ENCODE measurements around the gene AATK. TPM values are rescaled to one million over a fixed set of nuclear protein-coding genes. Genes with fewer than 3 reads are reported as not detected.

The AATK gene
- total and polyA plus RNA-seq, 8 donors = 13.3 to 48.5 (median 19.4) TPM

- Histone ChIP-seq H3K4me1 (no peaks in the 10 kb centered on the region), H3K27ac (no peak overlapping the region), H3K4me3 (no peak overlapping the region), H3K9me3 (no peaks in the 10 kb centered on the region), H3K36me3 (peaks cover 0 to 16% of the 10 kb centered on the region in 2 donors), H3K27me3 (no peaks in the 10 kb centered on the region)
- ATAC-seq (no peak), DNase-seq (no peak)
- intact Hi-C loops (cut with DNase I) = no loop called here
- TF ChIP-seq CTCF (IDR thresholded peaks at IDR 0.05) = no peak
Observed at GRCh38 chr17:81206166-81206565, 40.1 kb upstream of the AATK start.

GRCh38 chr17:81204578-81204977, 38.6 kb upstream of the AATK start:
- no peak for DNase-seq
- H3K27me3 ChIP-seq = no peaks in the 10 kb centered on the region
- ATAC-seq = no peak
- intact Hi-C loops (cut with DNase I) = no loop called here
- H3K4me3 ChIP-seq = no peak overlapping the region
- peaks cover 0 to 12% of the 10 kb centered on the region in 2 donors for H3K4me1 ChIP-seq
- H3K9me3 ChIP-seq = no peaks in the 10 kb centered on the region
- peaks cover 0 to 17% of the 10 kb centered on the region in 2 donors for H3K36me3 ChIP-seq
- H3K27ac ChIP-seq = no peak overlapping the region
- TF ChIP-seq CTCF (IDR thresholded peaks at IDR 0.05) = no peak

DNA sequence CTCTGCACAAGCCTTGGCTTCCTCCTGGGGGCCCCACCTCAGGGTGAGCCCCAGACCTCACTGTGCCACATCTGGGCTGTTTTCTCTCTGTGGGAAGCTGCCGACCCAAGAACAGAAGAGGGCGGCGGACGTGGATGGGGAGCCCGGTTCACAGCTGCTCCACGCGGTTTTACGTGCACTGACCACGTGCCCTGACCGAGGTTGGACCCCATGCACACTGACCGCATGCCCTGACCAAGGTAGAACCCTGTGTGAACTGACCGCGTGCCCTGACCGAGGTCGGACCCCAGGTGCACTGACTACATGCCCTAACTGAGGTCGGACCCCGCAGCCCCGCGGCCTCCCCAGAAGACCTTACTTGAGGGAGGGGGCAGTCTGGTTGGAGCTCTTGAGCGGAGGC, 37.1 kb upstream of the AATK start:
- Histone ChIP-seq H3K4me1 (peaks cover 0 to 19% of the 10 kb centered on the region in 2 donors), H3K27me3 (no peaks in the 10 kb centered on the region), H3K36me3 (peaks cover 0 to 29% of the 10 kb centered on the region in 2 donors), H3K4me3 (no peak overlapping the region), H3K27ac (no peak overlapping the region), H3K9me3 (no peaks in the 10 kb centered on the region)
- no peak for TF ChIP-seq CTCF (IDR thresholded peaks at IDR 0.05)
- intact Hi-C loops (cut with DNase I) = no loop called here
- ATAC-seq = no peak
- no peak for DNase-seq

DNA sequence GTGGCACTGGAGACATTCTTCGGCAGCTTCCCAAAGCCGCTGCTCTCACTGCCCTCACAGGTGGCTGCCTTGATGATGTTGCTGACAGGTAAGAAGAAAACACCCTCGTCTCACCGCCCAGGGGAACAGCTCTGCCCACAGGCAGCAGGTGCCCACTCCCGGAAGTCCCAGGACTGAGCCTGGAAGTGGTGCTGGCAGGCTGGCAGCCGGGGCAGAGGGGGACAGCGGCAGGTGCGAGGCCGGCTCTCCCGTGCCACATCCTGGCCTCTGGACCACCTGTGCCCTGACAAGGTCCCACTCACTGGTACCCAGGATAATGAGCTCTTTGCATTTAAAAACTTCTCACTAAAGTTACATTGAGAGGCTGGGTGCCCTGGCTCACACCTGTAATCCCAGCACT, 36.3 kb upstream of the AATK start:
- TF ChIP-seq CTCF (IDR thresholded peaks at IDR 0.05) = no peak
- Histone ChIP-seq H3K27ac (no peak overlapping the region), H3K4me3 (no peak overlapping the region), H3K36me3 (peaks cover 0 to 35% of the 10 kb centered on the region in 2 donors), H3K4me1 (peaks cover 0 to 19% of the 10 kb centered on the region in 2 donors), H3K27me3 (no peaks in the 10 kb centered on the region), H3K9me3 (no peaks in the 10 kb centered on the region)
- ATAC-seq (no peak), DNase-seq (no peak)
- intact Hi-C loops (cut with DNase I) = no loop called here

DNA sequence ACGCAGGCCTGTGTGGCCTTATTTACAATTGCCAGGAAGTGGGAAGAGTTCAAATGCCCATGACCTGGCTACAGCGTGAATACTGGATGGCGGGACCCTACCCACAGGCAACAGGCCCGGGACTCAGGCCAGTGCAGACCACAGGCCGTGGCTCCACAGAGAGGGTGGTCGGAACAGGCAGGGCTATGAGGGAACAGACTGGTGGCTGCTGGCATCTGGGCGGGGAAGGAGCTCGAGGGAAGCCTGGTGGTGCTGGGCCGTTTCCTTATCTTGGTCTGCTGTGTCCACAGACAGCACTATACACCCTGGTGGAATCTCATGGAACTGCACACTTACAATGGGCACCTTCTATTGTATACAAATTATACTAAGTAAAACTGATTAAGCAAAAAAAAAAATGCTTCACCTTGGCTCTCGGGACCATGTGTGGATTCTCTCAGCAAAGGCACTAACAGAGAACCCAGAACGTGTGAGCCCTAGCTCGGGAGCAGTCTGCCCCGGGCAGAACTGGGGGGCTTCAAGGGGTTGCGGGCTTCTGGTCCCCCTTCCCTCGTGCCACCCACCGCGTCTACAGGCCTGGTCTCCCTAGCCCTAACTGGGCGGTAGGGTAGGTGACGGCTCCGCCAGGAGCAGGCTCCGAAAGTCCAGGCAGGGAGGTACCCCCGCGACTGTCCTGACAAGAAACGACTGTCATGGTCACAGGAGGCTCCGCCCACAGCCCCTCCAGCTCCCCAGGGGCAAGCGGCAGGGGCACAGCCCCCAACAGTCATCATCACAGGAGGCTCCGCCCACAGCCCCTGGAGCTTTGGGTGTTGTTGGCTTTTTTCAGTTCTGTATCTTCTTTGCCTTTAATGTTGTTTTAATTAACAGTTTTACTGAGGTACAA, 34.9 kb upstream of the AATK start:
- TF ChIP-seq CTCF (IDR thresholded peaks at IDR 0.05) = peak; percentile 53 to 76
- Histone ChIP-seq H3K9me3 (no peaks in the 10 kb centered on the region), H3K27me3 (no peaks in the 10 kb centered on the region), H3K27ac (no peak overlapping the region), H3K4me1 (peaks cover 0 to 22% of the 10 kb centered on the region in 2 donors), H3K4me3 (no peak overlapping the region), H3K36me3 (peaks cover 0 to 37% of the 10 kb centered on the region in 2 donors)
- ATAC-seq = peak; percentile 89
- DNase-seq = peak in 2 of 4 donors; percentile 25 to 49
- intact Hi-C loops (cut with DNase I) = loop anchor here in 1 of 2 donors (2.0 kb wide), 1 partner anchor 58 kb away; no protein-coding TSS in a partner anchor

All from left lung (tissue), 10 donors.